Measurements from ENCODE around the gene CHST15. TPM values are rescaled to one million over a fixed set of nuclear protein-coding genes. Genes with fewer than 3 reads are reported as not detected.

The CHST15 gene
- total RNA-seq, 1 donor from 2014 or later = 43.8 TPM

- no peak for DNase-seq (ENCODE audit: low spot score)
- Mint-ChIP-seq H3K4me1 (ENCODE audit: low read depth) (peaks cover 8% of the 10 kb centered on the region), H3K27ac (ENCODE audit: unreplicated experiment) (no peak overlapping the region), H3K9me3 (ENCODE audit: low read depth) (peaks cover 12% of the 10 kb centered on the region), H3K36me3 (ENCODE audit: low read depth) (peaks cover 4% of the 10 kb centered on the region), H3K27me3 (ENCODE audit: low read depth) (peaks cover 69% of the 10 kb centered on the region), H3K4me3 (ENCODE audit: unreplicated experiment) (no peak overlapping the region)
- TF ChIP-seq CTCF (IDR thresholded peaks at IDR 0.05) = no peak
Measured at GRCh38 chr10:123970207-123970926, 123.0 kb downstream of the CHST15 start.

DNA sequence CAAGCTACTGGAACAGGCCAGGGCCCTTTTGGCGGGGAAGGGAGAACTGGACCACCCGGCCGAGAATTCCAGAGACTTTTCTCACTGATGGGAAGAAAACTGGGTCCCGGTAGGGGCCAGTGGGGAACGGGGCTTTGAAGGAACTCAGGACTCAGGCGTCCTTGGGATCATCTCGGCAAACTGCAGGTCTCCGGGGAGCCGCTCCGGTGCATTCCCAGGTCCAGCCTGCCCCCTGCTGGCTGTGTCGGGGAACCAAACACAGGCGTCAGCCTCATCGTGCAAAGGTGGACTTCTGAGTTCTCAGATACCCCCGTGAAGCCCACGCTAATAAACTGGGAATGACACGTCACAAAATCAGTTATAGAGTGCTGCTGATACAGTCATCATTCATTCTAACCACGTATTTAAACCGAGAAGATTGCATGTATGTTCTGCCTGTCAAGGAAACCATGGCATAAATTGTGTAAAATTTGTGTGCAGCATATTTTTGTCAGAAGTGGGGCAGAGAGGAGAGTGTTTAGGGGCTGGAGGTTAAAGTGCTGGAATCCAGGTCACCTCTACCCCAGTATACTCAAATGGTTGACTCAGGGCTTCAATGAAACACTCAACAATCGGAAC lies 125.7 kb downstream of the CHST15 start:
- Mint-ChIP-seq H3K27me3 (ENCODE audit: low read depth) (peaks cover 71% of the 10 kb centered on the region), H3K27ac (ENCODE audit: unreplicated experiment) (no peak overlapping the region), H3K9me3 (ENCODE audit: low read depth) (no peaks in the 10 kb centered on the region), H3K36me3 (ENCODE audit: low read depth) (no peaks in the 10 kb centered on the region), H3K4me1 (ENCODE audit: low read depth) (peaks cover 3% of the 10 kb centered on the region), H3K4me3 (ENCODE audit: unreplicated experiment) (no peak overlapping the region)
- peak; percentile 92 for TF ChIP-seq CTCF (IDR thresholded peaks at IDR 0.05)
- DNase-seq (ENCODE audit: low spot score) = no peak

DNA sequence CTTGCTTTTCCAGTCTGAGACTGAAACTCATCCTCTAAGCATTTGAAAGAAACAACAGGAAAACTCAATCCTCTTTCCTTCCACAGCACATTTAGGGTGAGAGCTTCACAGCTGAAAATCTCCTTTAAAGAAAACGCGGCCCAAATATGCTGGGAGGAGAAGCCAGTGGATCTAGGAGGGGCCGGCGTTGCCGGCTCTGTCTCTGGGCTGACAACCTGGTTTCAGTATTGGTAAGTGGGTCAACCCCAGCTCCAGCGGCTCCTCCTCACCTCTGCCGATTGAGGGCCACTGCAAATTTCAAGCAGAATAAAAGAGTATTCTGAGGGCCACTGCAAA lies 126.5 kb downstream of the CHST15 start:
- no peak overlapping the region for H3K4me3 Mint-ChIP-seq (ENCODE audit: unreplicated experiment)
- no peaks in the 10 kb centered on the region for H3K9me3 Mint-ChIP-seq (ENCODE audit: low read depth)
- peaks cover 75% of the 10 kb centered on the region for H3K27me3 Mint-ChIP-seq (ENCODE audit: low read depth)
- no peaks in the 10 kb centered on the region for H3K36me3 Mint-ChIP-seq (ENCODE audit: low read depth)
- peaks cover under 1% of the 10 kb centered on the region for H3K4me1 Mint-ChIP-seq (ENCODE audit: low read depth)
- TF ChIP-seq CTCF (IDR thresholded peaks at IDR 0.05) = no peak
- no peak overlapping the region for H3K27ac Mint-ChIP-seq (ENCODE audit: unreplicated experiment)
- DNase-seq (ENCODE audit: low spot score) = no peak

- TF ChIP-seq CTCF (IDR thresholded peaks at IDR 0.05) = no peak
- H3K9me3 Mint-ChIP-seq (ENCODE audit: low read depth) = no peaks in the 10 kb centered on the region
- H3K27ac Mint-ChIP-seq (ENCODE audit: unreplicated experiment) = no peak overlapping the region
- DNase-seq (ENCODE audit: low spot score) = no peak
- H3K27me3 Mint-ChIP-seq (ENCODE audit: low read depth) = peaks cover 74% of the 10 kb centered on the region
- no peaks in the 10 kb centered on the region for H3K36me3 Mint-ChIP-seq (ENCODE audit: low read depth)
- no peak overlapping the region for H3K4me3 Mint-ChIP-seq (ENCODE audit: unreplicated experiment)
- no peaks in the 10 kb centered on the region for H3K4me1 Mint-ChIP-seq (ENCODE audit: low read depth)
Measured at GRCh38 chr10:123965973-123966895, 127.2 kb downstream of the CHST15 start.

DNA sequence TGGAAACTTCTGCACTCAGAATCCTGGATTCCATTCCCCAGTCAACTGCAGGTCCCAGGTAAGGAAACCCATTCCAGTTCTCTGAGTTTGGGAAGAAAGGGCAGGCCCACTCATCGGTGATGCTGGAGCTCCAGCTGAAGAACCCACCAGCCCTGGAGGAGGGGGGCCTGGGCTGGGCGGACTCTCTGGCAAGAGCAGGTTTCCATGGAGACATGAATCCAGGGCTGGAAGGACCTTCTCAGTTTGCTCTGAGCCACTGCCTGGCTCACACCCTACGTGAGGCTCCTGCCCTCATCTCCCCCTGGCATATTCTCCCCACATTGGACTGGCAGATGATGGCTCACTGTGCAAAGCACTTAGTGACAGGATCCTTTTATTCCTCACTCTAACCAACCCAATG lies 128.4 kb downstream of the CHST15 start:
- Mint-ChIP-seq H3K4me3 (ENCODE audit: unreplicated experiment) (no peak overlapping the region), H3K4me1 (ENCODE audit: low read depth) (no peaks in the 10 kb centered on the region), H3K9me3 (ENCODE audit: low read depth) (no peaks in the 10 kb centered on the region), H3K36me3 (ENCODE audit: low read depth) (no peaks in the 10 kb centered on the region), H3K27me3 (ENCODE audit: low read depth) (peaks cover 64% of the 10 kb centered on the region), H3K27ac (ENCODE audit: unreplicated experiment) (no peak overlapping the region)
- no peak for DNase-seq (ENCODE audit: low spot score)
- no peak for TF ChIP-seq CTCF (IDR thresholded peaks at IDR 0.05)

Measured in chondrocyte (in vitro differentiated cells).